CD1c-positive myeloid dendritic cell (primary cell): Measurements from ENCODE around the gene AKIRIN1.
A peak's percentile ranks its signal among the peaks of the same experiment; 100 is the strongest.
"Not testable (repeated sequence)": the region's sequence is repeated elsewhere in the genome, so short reads cannot be mapped to it uniquely, and the experiment has no call there.

ENCODE experiments used
- DNase-seq: peaks from one replicate; pipeline ENCODE4 v3.0.0-alpha.2; 2016; ENCODE audit errors: extremely low spot score

The AKIRIN1 gene

GRCh38 chr1:38997034-38997900 lies 6.2 kb downstream of the AKIRIN1 start:
- DNase-seq = no peak

- no peak for DNase-seq
These were observed 6.8 kb downstream of the AKIRIN1 start for GRCh38 chr1:38997901-38998190.

- DNase-seq = peak; percentile 47
These were observed 10.7 kb downstream of the AKIRIN1 start for GRCh38 chr1:39001516-39002421.

- DNase-seq = peak; percentile 42
These were observed 12.2 kb downstream of the AKIRIN1 start for GRCh38 chr1:39003281-39003680.

- peak; percentile 49 for DNase-seq
These were observed 12.7 kb downstream of the AKIRIN1 start for GRCh38 chr1:39003794-39004193.

- no peak for DNase-seq
These were observed 15.2 kb downstream of the AKIRIN1 start for GRCh38 chr1:39006287-39006686.

- DNase-seq = no peak
These were observed 15.9 kb downstream of the AKIRIN1 start for GRCh38 chr1:39006726-39007645.

GRCh38 chr1:39014956-39015355 lies 23.9 kb downstream of the AKIRIN1 start:
- DNase-seq = not testable (repeated sequence)

GRCh38 chr1:39016604-39017171 lies 25.6 kb downstream of the AKIRIN1 start:
- no peak for DNase-seq

GRCh38 chr1:39017266-39017665 lies 26.2 kb downstream of the AKIRIN1 start:
- no peak for DNase-seq

GRCh38 chr1:39020494-39020893 lies 29.4 kb downstream of the AKIRIN1 start:
- not testable (repeated sequence) for DNase-seq

- no peak for DNase-seq
These were observed 30.4 kb downstream of the AKIRIN1 start for GRCh38 chr1:39021426-39021825.

- DNase-seq = no peak
These were observed 32.1 kb downstream of the AKIRIN1 start for GRCh38 chr1:39023140-39023539.

- DNase-seq = peak; percentile 92
These were observed 35.2 kb downstream of the AKIRIN1 start, which contains the start of gene NDUFS5 for GRCh38 chr1:39026051-39026865. Gene NDUFS5 (plus strand): TSS chr1:39026350. CDS start chr1:39028725, 2,375 bp downstream.

- no peak for DNase-seq
These were observed 35.9 kb downstream of the AKIRIN1 start for GRCh38 chr1:39026866-39027507.

GRCh38 chr1:39034114-39034654 lies 43.1 kb downstream of the AKIRIN1 start:
- DNase-seq = no peak

- no peak for DNase-seq
These were observed 45.6 kb downstream of the AKIRIN1 start for GRCh38 chr1:39036678-39037077.

- DNase-seq = peak; percentile 46
These were observed 52.4 kb downstream of the AKIRIN1 start for GRCh38 chr1:39043513-39043912.

- DNase-seq = peak; percentile 81
These were observed 53.7 kb downstream of the AKIRIN1 start for GRCh38 chr1:39044762-39045161.

- no peak for DNase-seq
These were observed 54.2 kb downstream of the AKIRIN1 start for GRCh38 chr1:39045231-39045630.
